Activated CD4-positive, CD25-positive, alpha-beta regulatory T cell treated with anti-CD3 and anti-CD28 coated beads, Interleukin-2, amount 50 U/mL, for 24 hours (primary cell): ENCODE data around the gene IGF2BP2.

Source experiments
- ATAC-seq, 2 donors: fragments of 150-1000 bp; cut with Tn5 transposase; one replicate each; pipeline ENCODE4 v1.10.0; 2021; ENCODE audit warnings: mild to moderate bottlenecking in 1 of 2, moderate library complexity in 1 of 2

Gene IGF2BP2

GRCh38 chr3:185631508-185632206 is 193.2 kb downstream of the IGF2BP2 start:
- ATAC-seq, result no peak

GRCh38 chr3:185631108-185631507 is 193.7 kb downstream of the IGF2BP2 start:
- no peak for ATAC-seq

- ATAC-seq, result no peak
Measured at GRCh38 chr3:185630182-185630622, 194.6 kb downstream of the IGF2BP2 start.

GRCh38 chr3:185629554-185630181 is 195.2 kb downstream of the IGF2BP2 start:
- ATAC-seq, result no peak

GRCh38 chr3:185625784-185626183 is 199.1 kb downstream of the IGF2BP2 start:
- no peak for ATAC-seq

- ATAC-seq, result no peak
Measured at GRCh38 chr3:185623939-185624665, 200.7 kb downstream of the IGF2BP2 start.

GRCh38 chr3:185613016-185613415 is 211.8 kb downstream of the IGF2BP2 start:
- ATAC-seq, result no peak

GRCh38 chr3:185606196-185606595 is 218.6 kb downstream of the IGF2BP2 start:
- no peak for ATAC-seq

GRCh38 chr3:185605566-185605965 is 219.3 kb downstream of the IGF2BP2 start:
- ATAC-seq, result no peak

- no peak for ATAC-seq
Measured at GRCh38 chr3:185595526-185595925, 229.3 kb downstream of the IGF2BP2 start.

- no peak for ATAC-seq
Measured at GRCh38 chr3:185594073-185594472, 230.8 kb downstream of the IGF2BP2 start.
